Renal cortex interstitium (tissue), 11 donors: ENCODE results near the gene DDX10. TPM values are rescaled to one million over a fixed set of nuclear protein-coding genes. Genes with fewer than 3 reads are reported as not detected.

Experiments
- DNase-seq, 11 donors: peaks; one replicate each; pipeline ENCODE4 v3.0.0-alpha.2; 2013; ENCODE audit warnings: low read depth in 9 of 11, low spot score in 4 of 11; ENCODE audit errors: extremely low read depth in 1 of 11
- polyA plus RNA-seq, 3 donors: library from polyadenylated mRNA; unstranded; fragments of 120-200 nt; gene quantifications; one replicate each; pipeline ENCODE4 v1.2.1, GENCODE V29; 2013; ENCODE audit not compliant: insufficient read length in 3 of 3

Gene DDX10
- polyA plus RNA-seq, 3 donors, result 73.2 to 102 (median 85.4) TPM

DNA sequence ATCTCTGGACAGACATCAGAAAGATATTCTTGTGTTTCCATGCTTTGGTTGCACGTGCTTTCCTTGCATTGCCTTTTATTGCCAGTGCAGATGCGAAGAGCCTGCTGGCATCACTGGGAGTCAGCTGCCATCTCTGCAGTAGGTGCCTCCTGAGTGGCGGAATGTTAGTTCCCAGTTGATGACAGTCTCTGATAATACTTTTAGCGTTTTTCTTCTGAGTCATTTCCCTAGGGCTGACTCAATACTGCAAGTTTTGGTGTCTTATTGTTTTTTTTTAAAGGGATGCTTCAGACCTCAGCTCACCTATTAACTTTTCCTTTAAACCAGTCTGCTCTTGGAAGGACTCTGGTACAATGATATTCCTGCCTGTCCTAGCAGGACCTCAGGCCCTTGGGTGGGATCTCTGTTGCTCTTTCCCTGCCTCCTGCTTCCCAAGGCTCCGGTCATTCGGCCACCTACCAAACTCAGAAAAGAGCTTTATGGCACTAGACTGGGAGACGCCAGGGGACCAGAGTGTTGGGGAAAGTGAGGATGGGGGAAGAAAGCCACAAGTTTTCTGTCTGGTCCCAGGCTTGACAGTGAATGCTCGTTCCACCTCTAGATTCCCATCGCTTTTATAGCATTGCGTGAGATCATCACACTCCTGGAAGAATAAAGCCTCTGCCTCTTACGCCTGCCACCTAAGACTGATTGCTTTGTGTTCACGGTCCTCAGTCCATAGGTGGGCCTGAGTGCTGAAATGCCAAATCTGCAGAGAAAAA lies 308.7 kb downstream of the DDX10 start:
- DNase-seq, result no peak

DNA sequence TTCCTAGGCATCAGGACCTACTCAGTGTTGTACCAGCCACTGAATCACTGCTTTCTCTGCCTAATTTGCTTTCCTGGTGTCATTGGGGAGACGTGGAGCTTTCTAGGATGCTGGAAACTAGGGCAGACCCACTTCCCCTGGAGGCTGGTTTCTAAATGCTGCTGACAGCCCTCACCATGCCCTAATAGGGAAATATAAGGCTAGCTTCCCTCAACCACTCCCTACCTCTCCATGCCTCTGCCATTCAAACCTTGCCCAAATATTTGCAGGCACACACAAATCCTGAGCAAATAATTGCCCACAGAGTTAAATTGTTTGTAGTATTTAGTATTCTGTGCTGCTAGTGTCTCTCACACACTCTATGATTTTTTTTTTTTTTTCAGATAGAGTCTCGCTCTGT lies 310.2 kb downstream of the DDX10 start:
- no peak for DNase-seq

DNA sequence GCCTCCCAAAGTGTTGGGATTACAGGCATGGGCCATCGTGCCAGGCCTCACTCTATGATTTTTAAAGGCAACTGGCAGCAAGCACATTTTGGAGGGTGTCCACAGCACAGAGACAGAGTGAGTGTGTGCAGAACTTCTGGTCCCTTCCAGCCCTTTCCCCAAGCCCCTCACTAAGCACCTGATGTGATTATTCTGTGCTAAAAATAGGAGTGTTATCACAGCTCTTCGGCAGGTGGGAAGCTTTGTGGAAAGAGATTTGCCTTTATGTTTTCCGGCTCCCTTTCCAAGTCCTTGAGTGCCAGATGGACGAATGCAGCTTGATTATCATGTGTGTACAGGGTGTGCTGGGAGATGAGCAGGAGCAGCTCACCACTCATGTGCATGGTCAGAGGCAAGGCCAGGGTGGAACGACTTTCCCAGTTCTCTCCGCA lies 310.8 kb downstream of the DDX10 start:
- DNase-seq, result no peak

DNA sequence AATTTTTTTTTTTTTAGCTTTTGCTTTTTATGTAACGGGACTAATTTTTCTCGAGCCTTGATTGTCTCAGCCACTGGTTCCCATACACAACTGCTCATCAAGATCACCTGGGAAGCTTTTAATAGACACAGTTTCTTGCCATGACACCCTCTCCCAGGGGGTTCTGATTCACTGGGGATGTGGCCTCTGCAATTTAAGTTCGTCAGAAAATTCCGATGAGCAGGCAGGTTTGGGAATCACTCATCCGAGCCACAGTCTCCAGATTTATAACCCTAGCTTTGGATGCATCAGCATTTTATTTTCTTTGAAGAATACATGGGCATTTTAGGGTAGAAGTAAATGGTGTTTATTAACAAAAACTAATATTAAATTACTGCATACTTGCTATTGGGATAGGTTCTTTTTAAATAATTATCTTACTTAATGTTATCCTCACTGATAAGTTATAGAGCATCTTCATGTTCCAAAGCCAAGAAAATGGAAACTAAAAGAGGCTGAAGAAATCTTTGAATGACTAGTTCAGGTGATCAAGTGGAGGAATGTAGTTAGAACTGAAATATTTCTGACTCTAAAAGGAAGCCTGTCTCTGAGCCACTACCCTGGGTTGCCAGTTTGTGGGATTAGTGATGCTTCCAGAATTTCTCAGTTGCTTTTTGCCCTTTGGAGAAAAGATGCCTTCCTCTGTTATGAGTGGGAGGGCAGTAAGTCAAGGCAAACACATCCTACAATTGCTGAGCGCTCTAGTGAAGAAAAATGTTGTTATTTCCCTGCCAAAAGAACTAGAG lies 319.0 kb downstream of the DDX10 start:
- peak in 2 of 11 donors; percentile 9 to 20 for DNase-seq

DNA sequence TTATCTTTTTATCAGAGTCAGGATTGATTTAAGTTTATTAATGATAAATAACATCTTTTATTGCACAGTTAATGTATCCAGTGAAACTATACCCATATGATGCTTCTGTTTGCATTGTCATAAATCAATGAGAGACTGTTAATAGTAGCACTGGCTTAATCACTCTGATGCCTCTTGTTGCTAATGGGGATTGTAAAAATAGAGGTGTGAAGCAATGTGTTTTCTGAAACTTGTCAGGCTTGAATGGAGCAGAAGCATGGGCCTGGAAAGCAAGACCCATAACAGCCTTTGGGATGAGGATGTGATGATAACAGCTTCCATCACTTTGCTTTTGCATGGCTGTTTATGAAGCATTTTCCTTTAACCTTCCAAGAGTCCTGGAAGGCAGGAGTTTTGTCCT lies 319.7 kb downstream of the DDX10 start:
- no peak for DNase-seq

DNA sequence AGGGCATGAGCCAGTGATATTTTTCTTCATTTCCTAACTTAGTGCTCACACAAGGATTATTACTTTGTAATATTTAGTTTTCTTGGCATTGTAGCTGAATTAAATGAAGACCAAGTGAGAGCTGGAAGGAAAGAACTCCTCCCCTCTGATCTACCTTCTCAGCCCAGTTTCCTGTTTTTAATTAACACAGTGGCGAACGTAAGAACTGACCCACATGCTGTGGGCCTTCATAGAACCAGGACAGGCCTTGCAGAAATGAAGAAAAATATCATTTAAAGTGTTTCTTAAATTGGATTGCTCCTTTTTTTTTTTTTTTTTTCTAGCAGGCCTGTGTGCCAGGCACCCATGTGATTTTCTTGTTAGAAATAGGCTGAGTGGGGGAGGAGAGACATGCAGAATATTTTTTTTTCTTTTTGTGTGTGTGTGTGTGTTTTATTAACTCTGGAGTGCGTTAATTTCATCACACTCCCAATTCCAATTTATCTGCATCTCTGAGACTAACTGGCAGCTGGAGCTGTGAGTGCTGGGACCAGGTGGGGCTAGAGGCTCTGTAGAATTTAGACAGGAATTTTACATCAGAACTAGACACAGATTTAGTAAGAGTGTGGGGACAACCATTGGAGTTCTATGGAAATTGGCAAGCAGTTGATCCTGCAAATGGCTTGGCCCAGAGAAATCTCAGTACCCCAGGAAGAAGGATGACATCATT lies 320.5 kb downstream of the DDX10 start:
- no peak for DNase-seq

DNA sequence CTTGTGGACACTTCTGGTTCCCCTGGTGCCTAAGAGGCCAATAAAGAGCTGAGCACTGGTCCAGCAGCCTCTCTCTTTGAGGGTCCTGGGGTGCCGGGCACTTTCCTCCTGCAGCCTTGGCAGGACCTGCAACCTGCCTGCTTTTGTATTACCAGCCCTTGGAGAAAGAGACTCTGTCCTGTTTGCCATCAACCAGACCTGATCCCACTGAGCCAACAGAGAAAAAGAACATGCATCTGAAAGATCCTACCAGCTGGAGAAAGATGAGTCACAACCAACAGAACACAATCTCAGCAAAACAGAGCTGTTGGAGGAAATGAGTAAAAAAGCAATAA lies 321.0 kb downstream of the DDX10 start:
- DNase-seq, result no peak

Other genes with a start within 250 kb of the DDX10 start
- gene C11orf65, start 197.5 kb upstream of the DDX10 start, polyA plus RNA-seq, result 1 to 10 TPM; 2.1 to 3.5 (median 2.7) TPM
- gene POGLUT3, start 166.7 kb upstream of the DDX10 start, polyA plus RNA-seq, result 10 to 100 TPM; 34.8 to 45.5 (median 42.1) TPM
- gene EXPH5, start 71.3 kb upstream of the DDX10 start, polyA plus RNA-seq, result 1 to 10 TPM; 3.0 to 4.9 (median 3.8) TPM